C4-2B (cell line): ENCODE results near the gene STYXL2.

Experiments
- ZFX ChIP-seq: fragments of 450-650 bp; IDR thresholded peaks from 2 replicates; pipeline ENCODE4 v1.6.1; 2017
- TF ChIP-seq, protein P1 (sequence below): fragments of 450-650 bp; conservative IDR thresholded peaks from 2 replicates; pipeline ENCODE4 v1.5.1; 2017; ENCODE audit warnings: mild to moderate bottlenecking

DNA sequence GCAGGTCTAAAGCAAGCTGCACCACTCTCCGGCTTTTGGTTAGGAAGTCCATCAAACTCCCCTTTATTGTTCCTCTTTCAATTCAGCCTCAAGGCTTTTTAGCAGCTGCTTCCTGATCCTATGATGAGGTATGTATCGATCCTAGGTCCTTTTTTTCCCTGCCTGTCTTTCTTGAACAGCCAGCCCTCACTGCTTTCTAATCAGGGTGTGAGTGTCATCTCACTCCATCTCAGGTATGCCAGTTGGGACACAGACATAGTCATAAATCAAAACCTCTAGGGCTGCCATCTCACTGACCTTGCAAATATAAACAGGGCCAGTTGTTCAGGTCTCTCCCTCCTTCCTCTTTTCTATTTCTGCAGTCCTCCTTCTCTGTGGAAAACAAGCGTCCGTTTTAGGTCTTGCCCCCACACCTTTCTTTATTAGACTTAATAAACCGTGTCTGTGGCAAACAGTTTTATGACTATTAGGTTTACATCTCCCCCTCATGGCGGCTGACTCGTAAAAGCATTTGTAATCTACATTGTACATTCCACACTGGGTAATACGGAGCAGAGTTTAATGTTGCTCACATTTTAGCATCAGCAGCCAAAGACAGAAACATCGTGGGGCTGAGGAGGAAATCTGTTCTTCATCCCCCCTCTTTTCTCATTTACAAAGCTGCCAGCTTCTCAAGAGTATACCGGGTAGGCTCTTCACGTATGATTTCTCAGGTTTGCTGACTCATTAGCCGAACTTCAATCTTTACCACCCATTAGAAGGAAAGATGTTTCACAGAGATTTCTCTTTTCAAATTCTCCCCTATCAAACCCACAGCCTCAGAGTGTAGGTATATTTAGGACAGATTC, 11.6 kb downstream of the STYXL2 start:
- TF ChIP-seq, protein P1, sequence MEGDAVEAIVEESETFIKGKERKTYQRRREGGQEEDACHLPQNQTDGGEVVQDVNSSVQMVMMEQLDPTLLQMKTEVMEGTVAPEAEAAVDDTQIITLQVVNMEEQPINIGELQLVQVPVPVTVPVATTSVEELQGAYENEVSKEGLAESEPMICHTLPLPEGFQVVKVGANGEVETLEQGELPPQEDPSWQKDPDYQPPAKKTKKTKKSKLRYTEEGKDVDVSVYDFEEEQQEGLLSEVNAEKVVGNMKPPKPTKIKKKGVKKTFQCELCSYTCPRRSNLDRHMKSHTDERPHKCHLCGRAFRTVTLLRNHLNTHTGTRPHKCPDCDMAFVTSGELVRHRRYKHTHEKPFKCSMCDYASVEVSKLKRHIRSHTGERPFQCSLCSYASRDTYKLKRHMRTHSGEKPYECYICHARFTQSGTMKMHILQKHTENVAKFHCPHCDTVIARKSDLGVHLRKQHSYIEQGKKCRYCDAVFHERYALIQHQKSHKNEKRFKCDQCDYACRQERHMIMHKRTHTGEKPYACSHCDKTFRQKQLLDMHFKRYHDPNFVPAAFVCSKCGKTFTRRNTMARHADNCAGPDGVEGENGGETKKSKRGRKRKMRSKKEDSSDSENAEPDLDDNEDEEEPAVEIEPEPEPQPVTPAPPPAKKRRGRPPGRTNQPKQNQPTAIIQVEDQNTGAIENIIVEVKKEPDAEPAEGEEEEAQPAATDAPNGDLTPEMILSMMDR: no peak; the same call in 1 of the 2 replicates
- TF ChIP-seq ZFX: no peak
